ENCODE results near the gene GAB1.

- TF ChIP-seq CTCF (IDR thresholded peaks at IDR 0.05 in 2 of 3, conservative IDR thresholded peaks at IDR 0.05 in 1 of 3; ENCODE audit: borderline replicate concordance in 1 of 3, insufficient read depth in 1 of 3, low read depth in 2 of 3, low read length in 2 of 3) (no peak), RAD21 (IDR thresholded peaks at IDR 0.05; ENCODE audit: low read depth) (no peak), MAX (IDR thresholded peaks at IDR 0.05) (no peak), EZH2 (IDR thresholded peaks at IDR 0.05) (no peak), ATF3 (IDR thresholded peaks at IDR 0.05) (no peak), CEBPB (IDR thresholded peaks at IDR 0.05; ENCODE audit: low read depth) (no peak), REST (IDR thresholded peaks at IDR 0.05; ENCODE audit: low read depth) (no peak), SP1 (IDR thresholded peaks at IDR 0.05; ENCODE audit: low read depth) (no peak)
These were observed 21.7 kb downstream of the GAB1 start for GRCh38 chr4:143358419-143358818.

All from HCT116 (cell line).